Central memory CD8-positive, alpha-beta T cell (primary cell): ENCODE data around the gene NTMT1.
A peak's percentile ranks its signal among the peaks of the same experiment; 100 is the strongest.

ENCODE experiments used
- ATAC-seq: fragments of 150-1000 bp; cut with Tn5 transposase; replicated peaks from 2 replicates; pipeline ENCODE4 v1.10.0; 2022; ENCODE audit warnings: mild to moderate bottlenecking, moderate FRiP score, moderate number of reproducible peaks; ENCODE audit not compliant: poor library complexity, severe bottlenecking; ENCODE audit errors: extremely low read depth
- DNase-seq, 2 donors: peaks; one replicate each; pipeline ENCODE4 v3.0.0; 2021; ENCODE audit warnings: low spot score in 2 of 2
- H3K27ac Mint-ChIP-seq: one replicate; pipeline ENCODE4 v1.8.0; 2022; ENCODE audit warnings: low read depth, mild to moderate bottlenecking, moderate library complexity, mixed read lengths
- H3K27me3 Mint-ChIP-seq: one replicate; pipeline ENCODE4 v1.8.0; 2022; ENCODE audit warnings: mixed read lengths
- H3K36me3 Mint-ChIP-seq: one replicate; pipeline ENCODE4 v1.8.0; 2022; ENCODE audit warnings: mild to moderate bottlenecking, moderate library complexity, mixed read lengths; ENCODE audit not compliant: insufficient read depth
- H3K4me1 Mint-ChIP-seq: one replicate; pipeline ENCODE4 v1.8.0; 2022; ENCODE audit warnings: mixed read lengths
- H3K4me3 Mint-ChIP-seq: one replicate; pipeline ENCODE4 v1.8.0; 2022; ENCODE audit warnings: mild to moderate bottlenecking, moderate library complexity, mixed read lengths
- H3K9me3 Mint-ChIP-seq: one replicate; pipeline ENCODE4 v1.8.0; 2022; ENCODE audit warnings: mixed read lengths

The NTMT1 gene

GRCh38 chr9:129602598-129603415 is 23.2 kb upstream of the NTMT1 start:
- Mint-ChIP-seq H3K4me3 (no peak overlapping the region), H3K36me3 (peaks cover 6% of the 10 kb centered on the region), H3K27me3 (peaks cover 11% of the 10 kb centered on the region), H3K27ac (peak overlapping the region; percentile 53), H3K4me1 (peaks cover 50% of the 10 kb centered on the region), H3K9me3 (no peaks in the 10 kb centered on the region)
- DNase-seq, result no peak
- peak; percentile 60 for ATAC-seq

DNA sequence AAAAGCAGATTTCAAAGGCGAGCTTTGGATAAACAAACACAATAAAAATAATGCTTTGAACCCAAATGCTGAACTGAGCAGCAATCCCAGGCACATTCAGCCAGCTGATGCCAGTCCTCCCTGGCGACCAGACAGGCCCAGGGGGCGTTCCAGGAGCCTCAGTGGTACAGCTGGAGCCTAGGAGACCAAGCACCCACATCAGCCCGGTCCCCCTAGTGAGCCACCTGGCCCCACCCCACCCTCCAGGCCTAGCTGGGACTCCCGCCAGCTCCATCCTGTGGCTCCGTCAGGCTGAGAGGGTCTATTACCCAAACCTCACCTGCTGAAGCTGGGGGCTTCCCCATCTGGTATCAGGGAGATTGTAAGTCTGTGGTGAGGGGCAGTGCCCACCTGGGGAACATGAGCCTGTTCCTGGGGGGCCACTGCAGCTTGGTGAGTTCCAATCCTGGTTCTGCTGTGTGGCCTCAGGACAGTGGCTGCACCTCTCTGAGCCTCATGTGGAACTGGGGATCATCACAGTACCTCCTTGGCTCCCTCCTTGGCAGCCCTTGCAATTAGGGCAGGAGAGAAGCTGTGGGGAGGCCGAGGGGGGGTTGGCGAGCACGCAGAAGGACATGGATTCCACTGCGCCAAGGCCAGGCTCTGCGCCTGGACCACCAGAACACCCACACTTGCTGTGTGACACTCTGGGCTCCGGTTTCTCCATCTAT is 21.8 kb upstream of the NTMT1 start:
- no peaks in the 10 kb centered on the region for H3K27me3 Mint-ChIP-seq
- no peak for ATAC-seq
- H3K27ac Mint-ChIP-seq, result peak overlapping the region; percentile 56
- no peak for DNase-seq
- no peaks in the 10 kb centered on the region for H3K9me3 Mint-ChIP-seq
- H3K36me3 Mint-ChIP-seq, result peaks cover 6% of the 10 kb centered on the region
- H3K4me1 Mint-ChIP-seq, result peaks cover 52% of the 10 kb centered on the region
- H3K4me3 Mint-ChIP-seq, result peak overlapping the region; percentile 20

- no peaks in the 10 kb centered on the region for H3K27me3 Mint-ChIP-seq
These were observed 21.2 kb upstream of the NTMT1 start for GRCh38 chr9:129604766-129605163.

DNA sequence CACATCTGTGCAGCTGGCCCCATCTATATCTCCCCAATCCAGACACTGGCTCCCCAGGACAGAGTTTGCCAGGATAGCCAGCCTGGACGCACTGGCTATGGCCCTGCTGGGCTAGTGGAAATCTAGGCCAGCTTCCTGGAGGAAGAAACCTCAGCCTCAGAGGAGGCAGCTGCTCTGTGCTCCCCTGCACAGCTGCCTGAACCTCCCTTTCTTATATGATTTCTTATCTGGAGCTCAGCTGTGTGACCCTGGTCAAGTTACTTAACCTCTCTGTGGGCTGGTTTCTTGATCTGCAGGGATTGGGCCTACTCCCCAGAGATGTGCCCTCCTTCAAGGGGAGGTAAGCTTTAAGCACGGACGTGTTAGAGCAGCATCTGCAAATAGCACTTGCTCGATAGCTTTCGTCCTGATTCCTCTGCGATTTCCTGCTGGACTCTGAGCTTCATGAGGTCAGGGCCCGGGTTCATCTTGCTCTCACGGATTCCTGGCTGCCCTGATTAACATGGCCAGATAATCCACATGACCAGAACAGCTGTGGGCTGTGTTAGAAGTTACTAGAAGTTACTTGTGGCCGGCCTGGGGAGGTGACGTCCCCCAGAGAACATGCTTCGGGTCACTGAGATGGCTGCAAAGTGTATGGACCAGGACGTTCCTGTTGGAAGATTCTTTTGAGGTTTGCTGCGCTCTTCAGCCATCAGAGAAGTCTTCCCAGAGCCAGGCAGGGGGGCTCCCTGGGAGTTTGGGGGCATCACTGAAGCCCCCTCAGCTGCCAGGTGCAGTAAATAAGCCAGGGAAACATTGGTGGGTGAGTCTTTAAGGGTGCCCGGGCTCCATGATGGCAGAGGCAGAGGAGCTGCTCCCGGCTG is 19.6 kb upstream of the NTMT1 start:
- H3K4me1 Mint-ChIP-seq, result peaks cover 66% of the 10 kb centered on the region
- no peak for DNase-seq
- peaks cover 14% of the 10 kb centered on the region for H3K36me3 Mint-ChIP-seq
- H3K27ac Mint-ChIP-seq, result peak overlapping the region; percentile 96
- H3K9me3 Mint-ChIP-seq, result no peaks in the 10 kb centered on the region
- no peaks in the 10 kb centered on the region for H3K27me3 Mint-ChIP-seq
- no peak overlapping the region for H3K4me3 Mint-ChIP-seq
- no peak for ATAC-seq

More at GRCh38 chr9:129604766-129605163, 21.2 kb upstream of the NTMT1 start:
- DNase-seq, result no peak
- peak overlapping the region; percentile 56 for H3K27ac Mint-ChIP-seq
- peaks cover 56% of the 10 kb centered on the region for H3K4me1 Mint-ChIP-seq
- H3K36me3 Mint-ChIP-seq, result peaks cover 9% of the 10 kb centered on the region
- no peaks in the 10 kb centered on the region for H3K9me3 Mint-ChIP-seq
- peak overlapping the region; percentile 20 for H3K4me3 Mint-ChIP-seq
- no peak for ATAC-seq

- ATAC-seq (no peak), DNase-seq (no peak)
- no peaks in the 10 kb centered on the region for H3K9me3 Mint-ChIP-seq
- peaks cover 14% of the 10 kb centered on the region for H3K36me3 Mint-ChIP-seq
- H3K27me3 Mint-ChIP-seq, result no peaks in the 10 kb centered on the region
- H3K27ac Mint-ChIP-seq, result peak overlapping the region; percentile 96
- peaks cover 66% of the 10 kb centered on the region for H3K4me1 Mint-ChIP-seq
- no peak overlapping the region for H3K4me3 Mint-ChIP-seq
These were observed 19.0 kb upstream of the NTMT1 start for GRCh38 chr9:129607027-129607387.

GRCh38 chr9:129608561-129609481 is 17.1 kb upstream of the NTMT1 start:
- no peak for DNase-seq
- peaks cover 14% of the 10 kb centered on the region for H3K36me3 Mint-ChIP-seq
- peak overlapping the region; percentile 96 for H3K27ac Mint-ChIP-seq
- no peak for ATAC-seq
- peak overlapping the region; percentile 89 for H3K4me3 Mint-ChIP-seq
- peaks cover 54% of the 10 kb centered on the region for H3K4me1 Mint-ChIP-seq
- no peaks in the 10 kb centered on the region for H3K9me3 Mint-ChIP-seq
- H3K27me3 Mint-ChIP-seq, result no peaks in the 10 kb centered on the region

GRCh38 chr9:129609486-129610212 is 16.3 kb upstream of the NTMT1 start:
- Mint-ChIP-seq H3K4me1 (peaks cover 50% of the 10 kb centered on the region), H3K9me3 (no peaks in the 10 kb centered on the region), H3K27me3 (no peaks in the 10 kb centered on the region), H3K27ac (peak overlapping the region; percentile 96), H3K36me3 (peaks cover 14% of the 10 kb centered on the region), H3K4me3 (peak overlapping the region; percentile 89)
- DNase-seq (peak; percentile 50 to 77), ATAC-seq (peak; percentile 89)

DNA sequence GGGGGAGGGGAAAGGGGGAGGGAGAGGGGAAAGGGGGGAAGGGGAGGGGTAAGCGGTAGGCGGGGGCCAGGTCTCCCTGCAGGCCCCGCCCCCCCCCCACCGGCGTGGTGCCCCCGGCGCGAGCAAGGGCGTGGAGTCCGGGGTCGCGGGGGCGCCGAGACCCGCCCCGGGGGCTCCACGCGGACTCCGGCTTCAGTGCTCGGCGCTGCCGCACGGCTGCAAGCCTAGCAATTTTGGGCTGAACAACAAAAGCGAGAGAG is 15.8 kb upstream of the NTMT1 start:
- ATAC-seq (no peak), DNase-seq (no peak)
- Mint-ChIP-seq H3K27me3 (no peaks in the 10 kb centered on the region), H3K4me1 (peaks cover 47% of the 10 kb centered on the region), H3K27ac (peak overlapping the region; percentile 96), H3K4me3 (peak overlapping the region; percentile 89), H3K9me3 (no peaks in the 10 kb centered on the region), H3K36me3 (peaks cover 14% of the 10 kb centered on the region)

DNA sequence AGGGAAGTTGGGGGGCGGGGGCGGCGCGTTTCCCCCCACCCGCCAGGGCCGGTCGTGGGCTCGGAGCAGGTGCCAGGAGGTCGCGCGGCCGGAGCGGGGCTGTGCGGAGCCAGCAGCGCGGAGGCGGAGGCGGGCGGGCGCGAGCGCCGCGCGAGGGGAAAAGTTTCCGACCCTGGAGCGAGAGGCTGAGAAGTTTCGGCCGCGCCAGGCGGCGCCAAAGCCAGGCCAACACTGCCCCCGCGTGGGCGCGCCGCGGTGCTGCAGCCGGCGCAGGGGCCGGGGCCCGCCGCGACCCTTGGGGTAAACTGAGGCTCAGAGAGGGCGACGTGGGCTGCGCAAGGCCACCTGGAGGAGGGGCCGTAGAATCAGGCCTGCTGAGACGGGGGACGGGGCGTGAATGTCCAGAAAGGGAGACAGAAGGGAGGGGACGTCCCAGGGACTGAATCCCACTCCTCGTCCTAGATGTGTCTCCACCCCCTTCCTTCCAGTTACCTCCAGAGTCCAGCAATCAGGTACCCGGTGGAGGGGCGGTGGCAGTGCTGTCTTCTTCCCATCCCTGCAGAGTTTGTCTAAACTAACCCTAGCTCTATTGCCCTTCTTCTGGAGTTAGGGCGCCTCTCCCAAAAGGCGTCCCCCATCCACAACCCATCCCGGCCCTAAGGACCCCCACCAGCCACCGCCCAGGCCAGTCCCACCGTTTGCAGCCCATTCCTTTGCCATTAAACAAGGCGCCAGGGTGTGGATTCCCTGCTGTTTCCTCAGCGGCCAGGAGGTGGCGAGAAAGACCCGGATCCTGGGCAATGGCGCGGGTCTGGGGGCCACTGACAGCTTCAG is 15.3 kb upstream of the NTMT1 start:
- DNase-seq (peak; percentile 52 to 58), ATAC-seq (peak; percentile 60)
- H3K4me1 Mint-ChIP-seq, result peaks cover 45% of the 10 kb centered on the region
- no peaks in the 10 kb centered on the region for H3K27me3 Mint-ChIP-seq
- peak overlapping the region; percentile 96 for H3K27ac Mint-ChIP-seq
- no peaks in the 10 kb centered on the region for H3K9me3 Mint-ChIP-seq
- peak overlapping the region; percentile 89 for H3K4me3 Mint-ChIP-seq
- peaks cover 14% of the 10 kb centered on the region for H3K36me3 Mint-ChIP-seq

- Mint-ChIP-seq H3K27ac (peak overlapping the region; percentile 55), H3K27me3 (no peaks in the 10 kb centered on the region), H3K4me1 (peaks cover 40% of the 10 kb centered on the region), H3K4me3 (peak overlapping the region; percentile 89), H3K36me3 (peaks cover 14% of the 10 kb centered on the region), H3K9me3 (no peaks in the 10 kb centered on the region)
- ATAC-seq (no peak), DNase-seq (no peak)
These were observed 14.6 kb upstream of the NTMT1 start for GRCh38 chr9:129611307-129611800.

- Mint-ChIP-seq H3K4me1 (peaks cover 32% of the 10 kb centered on the region), H3K27me3 (no peaks in the 10 kb centered on the region), H3K9me3 (no peaks in the 10 kb centered on the region), H3K27ac (no peak overlapping the region), H3K36me3 (peaks cover 13% of the 10 kb centered on the region), H3K4me3 (no peak overlapping the region)
- ATAC-seq, result no peak
- no peak for DNase-seq
These were observed 13.8 kb upstream of the NTMT1 start for GRCh38 chr9:129612123-129612522.
